ENCODE data around the gene FKBP3. TPM values are rescaled to one million over a fixed set of nuclear protein-coding genes. Genes with fewer than 3 reads are reported as not detected.

FKBP3 gene
- total RNA-seq, 1 experiment from 2014 or later: 118 TPM

- Mint-ChIP-seq H3K4me1 (no peaks in the 10 kb centered on the region), H3K4me3 (no peak overlapping the region), H3K27me3 (ENCODE audit: low read depth) (no peaks in the 10 kb centered on the region), H3K9me3 (no peaks in the 10 kb centered on the region), H3K36me3 (peaks cover 48% of the 10 kb centered on the region), H3K27ac (no peak overlapping the region)
- no peak for ATAC-seq
- DNase-seq (ENCODE audit: low spot score): no peak
- POLR2A ChIA-PET: no interaction called here
- CTCF ChIA-PET: no interaction called here
- no peak for TF ChIP-seq CDX4 (CRISPR knock-in tag; IDR thresholded peaks at IDR 0.05; ENCODE audit: borderline replicate concordance)
- TF ChIP-seq NFATC4 (CRISPR knock-in tag; IDR thresholded peaks at IDR 0.05): no peak
- TF ChIP-seq TEAD1 (CRISPR knock-in tag; IDR thresholded peaks at IDR 0.05): no peak
- TF ChIP-seq RELA (CRISPR knock-in tag; IDR thresholded peaks at IDR 0.05; ENCODE audit: borderline replicate concordance): no peak
- TF ChIP-seq SOX15 (CRISPR knock-in tag; IDR thresholded peaks at IDR 0.05): no peak
- no peak for TF ChIP-seq HMGXB4 (CRISPR knock-in tag; IDR thresholded peaks at IDR 0.05)
- no peak for TF ChIP-seq CBFB (CRISPR knock-in tag; IDR thresholded peaks at IDR 0.05; ENCODE audit: low read depth)
- no peak for TF ChIP-seq ZNF416 (CRISPR knock-in tag; IDR thresholded peaks at IDR 0.05)
- no peak for TF ChIP-seq ZNF396 (CRISPR knock-in tag; IDR thresholded peaks at IDR 0.05; ENCODE audit: borderline replicate concordance)
- no peak for TF ChIP-seq ESRRA (CRISPR knock-in tag; IDR thresholded peaks at IDR 0.05; ENCODE audit: borderline replicate concordance)
- no peak for TF ChIP-seq FOXK1 (CRISPR knock-in tag; IDR thresholded peaks at IDR 0.05)
- no peak for TF ChIP-seq ZNF263 (CRISPR knock-in tag; IDR thresholded peaks at IDR 0.05; ENCODE audit: low read depth)
- no peak for TF ChIP-seq ELF4 (CRISPR knock-in tag; IDR thresholded peaks at IDR 0.05; ENCODE audit: low read depth)
- no peak for TF ChIP-seq GTF2I (CRISPR knock-in tag; conservative IDR thresholded peaks at IDR 0.05)
- TF ChIP-seq E2F4 (CRISPR knock-in tag; IDR thresholded peaks at IDR 0.05; ENCODE audit: borderline replicate concordance, low read depth): no peak
- no peak for TF ChIP-seq ZBTB43 (CRISPR knock-in tag; IDR thresholded peaks at IDR 0.05)
- no peak for TF ChIP-seq OVOL2 (CRISPR knock-in tag; IDR thresholded peaks at IDR 0.05; ENCODE audit: borderline replicate concordance)
- TF ChIP-seq ZNF512 (CRISPR knock-in tag; IDR thresholded peaks at IDR 0.05; ENCODE audit: borderline replicate concordance): no peak
- no peak for TF ChIP-seq MXD4 (CRISPR knock-in tag; IDR thresholded peaks at IDR 0.05; ENCODE audit: borderline replicate concordance)
- no peak for TF ChIP-seq NR2C2 (CRISPR knock-in tag; IDR thresholded peaks at IDR 0.05)
Observed at GRCh38 chr14:45125754-45126153, 8.5 kb downstream of the FKBP3 start.

GRCh38 chr14:45123271-45123670 is 11.0 kb downstream of the FKBP3 start:
- Mint-ChIP-seq H3K36me3 (peaks cover 65% of the 10 kb centered on the region), H3K9me3 (no peaks in the 10 kb centered on the region), H3K4me3 (no peak overlapping the region), H3K4me1 (no peaks in the 10 kb centered on the region), H3K27me3 (ENCODE audit: low read depth) (no peaks in the 10 kb centered on the region), H3K27ac (no peak overlapping the region)
- POLR2A ChIA-PET: interaction anchor here (0.6 kb wide), 1 partner anchor 61 kb away, joined by 8 read pairs; no protein-coding TSS in a partner anchor
- ATAC-seq (no peak), DNase-seq (ENCODE audit: low spot score) (no peak)
- CTCF ChIA-PET: interaction anchor here (1.2 kb wide), 1 partner anchor 210 kb away, joined by 3 read pairs; no protein-coding TSS in a partner anchor
- TF ChIP-seq ZNF232 (CRISPR knock-in tag; IDR thresholded peaks at IDR 0.05): no peak
- no peak for TF ChIP-seq NR2C2 (CRISPR knock-in tag; IDR thresholded peaks at IDR 0.05)
- no peak for TF ChIP-seq HMGXB4 (CRISPR knock-in tag; IDR thresholded peaks at IDR 0.05)
- TF ChIP-seq FOXK1 (CRISPR knock-in tag; IDR thresholded peaks at IDR 0.05): no peak
- TF ChIP-seq CREB1 (CRISPR knock-in tag; IDR thresholded peaks at IDR 0.05): no peak
- TF ChIP-seq AFF4 (CRISPR knock-in tag; IDR thresholded peaks at IDR 0.05; ENCODE audit: borderline replicate concordance): no peak
- TF ChIP-seq OVOL2 (CRISPR knock-in tag; IDR thresholded peaks at IDR 0.05; ENCODE audit: borderline replicate concordance): no peak
